AG09319 (cell line): ENCODE measurements around the gene FBXL20.
"Not testable (repeated sequence)": the region's sequence is repeated elsewhere in the genome, so short reads cannot be mapped to it uniquely, and the experiment has no call there.

ENCODE experiments used
- DNase-seq: peaks from one replicate; pipeline ENCODE4 v3.0.0-alpha.2; 2010; ENCODE audit warnings: low read depth; ENCODE audit errors: extremely low read depth
- TF ChIP-seq, protein P1 (sequence below): IDR thresholded peaks from 2 replicates; pipeline ENCODE4 v1.5.1; 2011; ENCODE audit warnings: low read depth, mild to moderate bottlenecking, inconsistent platforms, low read length, moderate library complexity

The FBXL20 gene

DNA sequence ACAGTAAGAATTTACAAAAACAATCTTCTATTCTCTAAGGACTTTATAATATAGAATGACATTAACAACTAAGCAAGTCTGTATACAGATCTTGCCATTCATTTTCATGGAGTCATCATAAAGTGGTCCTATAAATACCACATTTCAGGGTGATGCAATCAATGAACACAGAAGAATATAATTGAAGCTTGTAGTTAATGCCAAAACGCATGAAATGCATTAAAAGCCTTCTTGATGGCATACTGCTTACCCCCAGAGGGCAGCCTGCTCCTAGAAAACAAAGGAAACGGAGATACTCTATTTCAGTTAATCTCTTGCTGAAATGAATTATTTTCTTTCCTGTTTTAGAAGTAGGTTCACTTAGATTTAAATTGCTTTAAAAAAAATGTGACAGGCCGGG is 130.5 kb downstream of the FBXL20 start:
- peak; percentile 82 for DNase-seq
- TF ChIP-seq, protein P1, sequence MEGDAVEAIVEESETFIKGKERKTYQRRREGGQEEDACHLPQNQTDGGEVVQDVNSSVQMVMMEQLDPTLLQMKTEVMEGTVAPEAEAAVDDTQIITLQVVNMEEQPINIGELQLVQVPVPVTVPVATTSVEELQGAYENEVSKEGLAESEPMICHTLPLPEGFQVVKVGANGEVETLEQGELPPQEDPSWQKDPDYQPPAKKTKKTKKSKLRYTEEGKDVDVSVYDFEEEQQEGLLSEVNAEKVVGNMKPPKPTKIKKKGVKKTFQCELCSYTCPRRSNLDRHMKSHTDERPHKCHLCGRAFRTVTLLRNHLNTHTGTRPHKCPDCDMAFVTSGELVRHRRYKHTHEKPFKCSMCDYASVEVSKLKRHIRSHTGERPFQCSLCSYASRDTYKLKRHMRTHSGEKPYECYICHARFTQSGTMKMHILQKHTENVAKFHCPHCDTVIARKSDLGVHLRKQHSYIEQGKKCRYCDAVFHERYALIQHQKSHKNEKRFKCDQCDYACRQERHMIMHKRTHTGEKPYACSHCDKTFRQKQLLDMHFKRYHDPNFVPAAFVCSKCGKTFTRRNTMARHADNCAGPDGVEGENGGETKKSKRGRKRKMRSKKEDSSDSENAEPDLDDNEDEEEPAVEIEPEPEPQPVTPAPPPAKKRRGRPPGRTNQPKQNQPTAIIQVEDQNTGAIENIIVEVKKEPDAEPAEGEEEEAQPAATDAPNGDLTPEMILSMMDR, result peak; percentile 77

DNA sequence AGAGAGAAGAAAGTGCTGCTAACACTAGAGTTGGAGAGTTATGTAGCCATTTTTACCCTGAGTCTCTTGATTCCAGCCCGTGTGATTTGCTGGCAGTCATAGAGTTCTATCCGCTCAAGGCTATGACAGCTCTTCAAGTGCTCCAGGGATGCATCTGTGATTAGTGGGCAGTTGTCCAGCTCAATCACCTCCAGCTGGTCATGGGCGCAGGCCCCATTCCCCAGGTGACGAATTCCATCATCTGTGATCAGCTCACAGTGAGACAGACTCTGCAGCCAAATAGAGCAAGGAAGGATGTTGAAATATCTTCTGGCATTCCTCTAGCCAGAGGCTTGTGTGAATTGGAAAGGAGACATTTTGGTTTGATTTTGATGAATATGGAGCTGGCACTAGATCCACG is 137.3 kb downstream of the FBXL20 start:
- TF ChIP-seq, protein P1, result no peak
- DNase-seq, result no peak

DNA sequence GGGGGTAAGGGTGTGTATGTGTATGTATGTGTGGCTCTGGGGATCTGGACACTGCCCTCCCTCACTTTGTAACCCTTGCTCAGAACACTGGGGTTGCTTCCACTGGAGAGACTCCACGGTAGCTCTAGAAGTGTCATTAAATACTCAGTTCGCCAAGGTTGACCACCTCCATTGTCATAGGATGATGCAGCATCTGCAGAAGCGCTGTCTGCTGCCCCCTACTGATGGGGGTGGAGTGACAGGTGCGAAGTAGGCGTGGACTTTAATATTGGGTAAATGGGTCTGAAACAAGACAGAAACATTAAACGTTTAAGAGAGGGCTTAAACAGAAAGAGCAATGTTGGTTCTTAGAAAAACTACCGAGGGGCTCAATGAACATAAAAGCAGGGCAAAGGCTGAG is 140.1 kb downstream of the FBXL20 start:
- DNase-seq, result no peak

DNA sequence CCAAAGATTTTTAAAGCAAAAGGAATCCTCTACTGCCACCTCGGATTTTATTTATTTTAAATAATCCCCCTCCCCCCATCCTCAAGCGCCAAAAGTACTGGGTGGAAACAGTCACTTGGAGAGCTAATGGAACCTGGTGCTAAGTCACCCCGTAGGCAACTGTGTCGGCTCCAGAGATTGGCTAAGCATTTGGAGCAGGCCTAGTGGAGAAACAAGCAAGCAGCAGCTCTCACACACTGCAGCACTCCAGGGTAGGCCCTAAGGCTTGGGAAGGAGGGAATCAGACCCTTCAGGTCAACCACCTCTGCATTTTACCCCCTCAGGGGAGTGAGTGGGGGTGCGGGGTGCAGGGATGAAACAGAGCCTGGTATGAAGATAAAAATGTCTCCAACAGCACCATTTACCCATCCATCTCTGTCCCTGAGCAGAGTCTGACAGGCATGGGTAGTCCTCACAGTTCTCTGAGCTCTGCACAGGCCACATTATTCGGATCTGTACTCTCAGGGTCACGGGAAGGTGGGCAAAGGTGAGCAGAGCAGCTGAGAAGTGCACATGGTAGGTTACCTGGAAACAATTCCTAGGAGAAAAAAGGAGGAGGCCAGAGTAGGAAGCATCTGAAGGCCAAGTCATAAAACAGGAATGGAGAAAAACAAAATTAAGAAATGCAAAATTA is 148.5 kb downstream of the FBXL20 start:
- no peak for DNase-seq
- TF ChIP-seq, protein P1, result no peak

More for the DNA sequence above, 140.1 kb downstream of the FBXL20 start:
- TF ChIP-seq, protein P1, result peak; percentile 4; the same call in 1 of the 2 replicates

DNA sequence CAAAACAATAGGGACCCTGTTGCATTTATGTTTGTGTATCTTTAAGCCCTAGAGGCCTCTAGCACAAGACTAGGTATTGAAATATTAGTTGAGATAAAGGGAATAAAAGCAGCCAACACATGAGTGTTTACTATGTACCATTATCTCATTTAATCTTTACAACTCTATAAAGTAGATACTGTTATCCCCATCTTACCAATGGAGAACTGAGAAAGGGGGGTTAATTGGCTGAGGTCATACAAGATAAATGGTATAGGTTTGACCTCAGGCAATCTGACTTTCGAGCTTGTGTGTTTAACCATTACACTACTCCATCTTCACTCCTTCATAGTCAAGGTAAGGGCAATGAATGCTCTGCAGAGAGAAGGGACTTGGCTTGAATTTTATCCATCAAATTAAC is 149.4 kb downstream of the FBXL20 start:
- DNase-seq, result no peak
- TF ChIP-seq, protein P1, result no peak

DNA sequence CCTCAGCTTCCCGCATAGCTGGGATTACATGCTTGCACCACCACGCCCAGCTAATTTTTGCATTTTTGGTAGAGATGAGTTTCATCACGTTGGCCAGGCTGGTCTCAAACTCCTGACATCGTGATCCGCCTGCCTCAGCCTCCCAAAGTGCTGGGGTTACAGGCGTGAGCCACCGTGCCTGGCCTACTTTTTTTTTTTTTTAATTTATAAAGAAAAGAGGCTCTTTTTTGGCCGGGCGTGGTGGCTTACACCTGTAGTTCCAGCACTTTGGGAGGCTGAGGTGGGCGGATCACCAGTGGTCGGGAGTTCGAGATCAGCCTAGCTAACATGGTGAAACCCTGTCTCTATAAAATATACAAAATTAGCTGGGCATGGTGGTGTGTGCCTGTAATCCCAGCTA is 151.3 kb downstream of the FBXL20 start:
- not testable (repeated sequence) for DNase-seq

DNA sequence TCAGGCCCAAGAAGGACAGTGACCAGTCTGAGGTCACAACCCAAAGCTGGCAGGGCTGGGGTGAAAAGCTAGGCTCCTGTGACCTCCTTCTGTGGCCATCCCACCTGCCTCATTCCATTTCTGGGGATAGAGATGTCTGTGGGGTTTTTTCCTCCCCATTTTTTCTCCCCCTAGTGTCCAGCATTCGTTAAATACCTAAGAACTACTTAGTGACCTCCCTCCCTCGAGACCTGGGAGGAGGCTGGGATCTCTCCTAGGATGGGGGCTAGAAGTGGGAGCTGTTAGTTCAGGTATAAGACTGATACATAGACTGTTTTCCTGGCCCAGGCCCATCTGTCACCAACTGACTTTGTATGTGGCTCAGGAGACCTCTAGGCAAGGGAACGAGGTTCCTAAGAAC is 155.2 kb downstream of the FBXL20 start:
- TF ChIP-seq, protein P1, result no peak
- no peak for DNase-seq
